Osteoblast (primary cell): ENCODE results near the gene LAMA5. TPM values are rescaled to one million over a fixed set of nuclear protein-coding genes. Genes with fewer than 3 reads are reported as not detected.

Source experiments
- DNase-seq: peaks from one replicate; pipeline ENCODE4 v3.0.0; 2011; ENCODE audit warnings: low spot score, mixed read lengths; ENCODE audit not compliant: insufficient read length; ENCODE audit errors: missing footprints
- H2AFZ ChIP-seq: 2 replicates; pipeline ENCODE4 v1.6.0; 2011; ENCODE audit warnings: mild to moderate bottlenecking, low read length
- H3K27ac ChIP-seq: 2 replicates; pipeline ENCODE4 v1.5.1; 2011; ENCODE audit warnings: mild to moderate bottlenecking, low read depth, low read length, moderate library complexity
- H3K27me3 ChIP-seq: 2 replicates; pipeline ENCODE4 v1.6.0; 2012; ENCODE audit warnings: mild to moderate bottlenecking, control low read depth, inconsistent platforms, low read length, moderate library complexity; ENCODE audit not compliant: insufficient read depth
- H3K36me3 ChIP-seq: 2 replicates; pipeline ENCODE4 v1.5.1; 2011; ENCODE audit warnings: mild to moderate bottlenecking, low read length, control low read depth, moderate library complexity; ENCODE audit not compliant: insufficient read depth
- H3K4me1 ChIP-seq: 2 replicates; pipeline ENCODE4 v1.5.1; 2011; ENCODE audit warnings: mild to moderate bottlenecking, low read length, control low read depth, moderate library complexity; ENCODE audit not compliant: insufficient read depth
- H3K4me2 ChIP-seq: 2 replicates; pipeline ENCODE4 v1.6.0; 2011; ENCODE audit warnings: mild to moderate bottlenecking, low read length; ENCODE audit not compliant: insufficient read depth
- H3K4me3 ChIP-seq: fragments of 200-600 bp; sonication (generic); 3 replicates; pipeline ENCODE4 v1.5.1; 2012; ENCODE audit warnings: mild to moderate bottlenecking, low read length, inconsistent platforms; ENCODE audit not compliant: insufficient read depth
- H3K79me2 ChIP-seq: 2 replicates; pipeline ENCODE4 v1.6.0; 2012; ENCODE audit warnings: mild to moderate bottlenecking, low read length, control low read depth, inconsistent platforms; ENCODE audit not compliant: insufficient read depth
- H3K9me3 ChIP-seq: 2 replicates; pipeline ENCODE4 v1.5.1; 2011; ENCODE audit warnings: low read depth, low read length, control low read depth
- H4K20me1 ChIP-seq: 2 replicates; pipeline ENCODE4 v1.6.0; 2012; ENCODE audit warnings: mild to moderate bottlenecking, low read length, control low read depth; ENCODE audit not compliant: insufficient read depth
- total RNA-seq: library from RNA; depleted of rRNA; stranded (reverse); fragments of >200 nt; gene quantifications from 2 replicates; pipeline ENCODE4 v1.2.3, GENCODE V29; 2012
- TF ChIP-seq, protein P1 (sequence below): IDR thresholded peaks from 2 replicates; pipeline ENCODE4 v1.5.1; 2011; ENCODE audit warnings: mild to moderate bottlenecking, low read depth, low read length, moderate library complexity; ENCODE audit errors: extremely low read depth

Gene LAMA5
- total RNA-seq, 1 donor = 2.2 TPM

DNA sequence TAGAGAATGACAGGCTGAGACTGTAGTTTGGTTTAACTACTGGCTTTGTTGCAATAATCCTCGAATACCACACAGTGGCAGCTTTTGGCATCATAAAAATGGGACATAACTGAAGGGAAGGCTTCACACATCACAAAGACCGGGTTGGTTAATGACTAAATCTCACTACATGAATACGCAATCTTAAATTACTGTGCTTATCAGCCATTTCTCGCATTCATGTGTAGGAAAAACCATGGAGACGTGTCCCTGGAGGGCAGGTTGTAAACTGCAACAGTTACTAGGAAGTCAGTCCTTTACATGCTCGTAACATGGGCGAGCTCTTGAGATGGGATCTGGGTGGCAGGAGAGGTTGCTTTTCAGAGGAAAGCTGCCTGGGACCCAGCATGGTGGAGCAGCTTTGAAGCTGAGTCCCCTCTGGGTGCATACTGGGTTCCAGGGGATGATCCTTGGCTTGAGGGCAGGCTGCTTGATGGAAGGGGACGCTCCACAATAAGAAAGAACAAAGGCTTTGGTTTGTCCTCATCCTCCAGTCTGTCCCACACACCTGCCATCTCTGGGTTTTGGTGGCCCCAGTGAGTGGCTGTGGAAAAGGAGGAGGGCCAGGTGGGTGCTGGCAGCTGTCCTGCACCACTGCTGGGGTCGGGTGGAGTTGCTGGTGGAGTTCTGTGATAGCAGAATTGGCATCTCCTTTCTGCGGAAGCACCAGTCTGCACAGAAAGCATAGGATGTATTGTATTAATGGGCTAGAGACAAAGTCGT is 21.9 kb upstream of the LAMA5 start:
- Histone ChIP-seq H3K79me2 (peaks cover 52% of the 10 kb centered on the region), H3K27me3 (no peaks in the 10 kb centered on the region), H3K4me1 (peaks cover 19% of the 10 kb centered on the region), H3K9me3 (no peaks in the 10 kb centered on the region), H2AFZ (no peak overlapping the region), H3K4me3 (no peak overlapping the region), H3K36me3 (peaks cover 28% of the 10 kb centered on the region), H4K20me1 (peaks cover 30% of the 10 kb centered on the region), H3K4me2 (peak overlapping the region; percentile 94), H3K27ac (peak overlapping the region; percentile 67)
- TF ChIP-seq, protein P1, sequence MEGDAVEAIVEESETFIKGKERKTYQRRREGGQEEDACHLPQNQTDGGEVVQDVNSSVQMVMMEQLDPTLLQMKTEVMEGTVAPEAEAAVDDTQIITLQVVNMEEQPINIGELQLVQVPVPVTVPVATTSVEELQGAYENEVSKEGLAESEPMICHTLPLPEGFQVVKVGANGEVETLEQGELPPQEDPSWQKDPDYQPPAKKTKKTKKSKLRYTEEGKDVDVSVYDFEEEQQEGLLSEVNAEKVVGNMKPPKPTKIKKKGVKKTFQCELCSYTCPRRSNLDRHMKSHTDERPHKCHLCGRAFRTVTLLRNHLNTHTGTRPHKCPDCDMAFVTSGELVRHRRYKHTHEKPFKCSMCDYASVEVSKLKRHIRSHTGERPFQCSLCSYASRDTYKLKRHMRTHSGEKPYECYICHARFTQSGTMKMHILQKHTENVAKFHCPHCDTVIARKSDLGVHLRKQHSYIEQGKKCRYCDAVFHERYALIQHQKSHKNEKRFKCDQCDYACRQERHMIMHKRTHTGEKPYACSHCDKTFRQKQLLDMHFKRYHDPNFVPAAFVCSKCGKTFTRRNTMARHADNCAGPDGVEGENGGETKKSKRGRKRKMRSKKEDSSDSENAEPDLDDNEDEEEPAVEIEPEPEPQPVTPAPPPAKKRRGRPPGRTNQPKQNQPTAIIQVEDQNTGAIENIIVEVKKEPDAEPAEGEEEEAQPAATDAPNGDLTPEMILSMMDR = no peak
- no peak for DNase-seq

- TF ChIP-seq, protein P1 = no peak
- Histone ChIP-seq H3K27me3 (no peaks in the 10 kb centered on the region), H3K4me3 (peak overlapping the region; percentile 96), H3K27ac (peak overlapping the region; percentile 67), H3K4me1 (peaks cover 19% of the 10 kb centered on the region), H3K4me2 (peak overlapping the region; percentile 94), H4K20me1 (peaks cover 33% of the 10 kb centered on the region), H3K79me2 (peaks cover 52% of the 10 kb centered on the region), H3K9me3 (no peaks in the 10 kb centered on the region), H3K36me3 (peaks cover 28% of the 10 kb centered on the region), H2AFZ (no peak overlapping the region)
- no peak for DNase-seq
Measured at GRCh38 chr20:62387933-62388635, 21.0 kb upstream of the LAMA5 start.

GRCh38 chr20:62387219-62387913 is 20.3 kb upstream of the LAMA5 start:
- H3K9me3 ChIP-seq = no peaks in the 10 kb centered on the region
- peak overlapping the region; percentile 96 for H3K4me3 ChIP-seq
- peak overlapping the region; percentile 67 for H3K27ac ChIP-seq
- peak overlapping the region; percentile 47 for H2AFZ ChIP-seq
- peak overlapping the region; percentile 94 for H3K4me2 ChIP-seq
- H3K79me2 ChIP-seq = peaks cover 54% of the 10 kb centered on the region
- peaks cover 33% of the 10 kb centered on the region for H4K20me1 ChIP-seq
- no peak for DNase-seq
- H3K27me3 ChIP-seq = no peaks in the 10 kb centered on the region
- peaks cover 19% of the 10 kb centered on the region for H3K4me1 ChIP-seq
- TF ChIP-seq, protein P1 = no peak
- peaks cover 28% of the 10 kb centered on the region for H3K36me3 ChIP-seq
